Measurements from ENCODE around the gene PARL.

PARL gene

DNA sequence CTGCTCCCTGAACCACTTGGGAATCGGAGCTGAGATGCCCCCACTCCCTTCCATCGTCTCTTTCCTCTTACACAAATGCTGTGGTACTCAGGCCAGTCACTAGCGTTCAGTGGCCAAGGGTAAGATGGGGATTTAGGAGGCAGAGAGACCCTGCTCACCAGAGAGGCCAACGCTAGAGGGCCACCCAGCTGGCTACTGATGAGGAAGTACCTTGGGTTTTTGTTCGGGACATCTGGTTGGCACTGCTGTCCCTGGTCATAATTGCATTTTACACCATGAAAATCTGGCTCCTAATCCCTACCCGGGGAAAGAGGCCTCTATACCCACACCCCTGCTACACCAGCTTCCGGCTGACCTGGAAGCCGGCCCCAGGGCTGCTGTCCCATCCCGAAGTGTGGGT, 67.0 kb downstream of the PARL start:
- DNase-seq (ENCODE audit: low read depth), result no peak
- TF ChIP-seq, protein P1, sequence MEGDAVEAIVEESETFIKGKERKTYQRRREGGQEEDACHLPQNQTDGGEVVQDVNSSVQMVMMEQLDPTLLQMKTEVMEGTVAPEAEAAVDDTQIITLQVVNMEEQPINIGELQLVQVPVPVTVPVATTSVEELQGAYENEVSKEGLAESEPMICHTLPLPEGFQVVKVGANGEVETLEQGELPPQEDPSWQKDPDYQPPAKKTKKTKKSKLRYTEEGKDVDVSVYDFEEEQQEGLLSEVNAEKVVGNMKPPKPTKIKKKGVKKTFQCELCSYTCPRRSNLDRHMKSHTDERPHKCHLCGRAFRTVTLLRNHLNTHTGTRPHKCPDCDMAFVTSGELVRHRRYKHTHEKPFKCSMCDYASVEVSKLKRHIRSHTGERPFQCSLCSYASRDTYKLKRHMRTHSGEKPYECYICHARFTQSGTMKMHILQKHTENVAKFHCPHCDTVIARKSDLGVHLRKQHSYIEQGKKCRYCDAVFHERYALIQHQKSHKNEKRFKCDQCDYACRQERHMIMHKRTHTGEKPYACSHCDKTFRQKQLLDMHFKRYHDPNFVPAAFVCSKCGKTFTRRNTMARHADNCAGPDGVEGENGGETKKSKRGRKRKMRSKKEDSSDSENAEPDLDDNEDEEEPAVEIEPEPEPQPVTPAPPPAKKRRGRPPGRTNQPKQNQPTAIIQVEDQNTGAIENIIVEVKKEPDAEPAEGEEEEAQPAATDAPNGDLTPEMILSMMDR (IDR thresholded peaks at IDR 0.05; ENCODE audit: control insufficient read depth, extremely low read depth, insufficient read depth), result no peak
- no peak overlapping the region for H3K4me3 ChIP-seq (ENCODE audit: low read depth, low read length)

DNA sequence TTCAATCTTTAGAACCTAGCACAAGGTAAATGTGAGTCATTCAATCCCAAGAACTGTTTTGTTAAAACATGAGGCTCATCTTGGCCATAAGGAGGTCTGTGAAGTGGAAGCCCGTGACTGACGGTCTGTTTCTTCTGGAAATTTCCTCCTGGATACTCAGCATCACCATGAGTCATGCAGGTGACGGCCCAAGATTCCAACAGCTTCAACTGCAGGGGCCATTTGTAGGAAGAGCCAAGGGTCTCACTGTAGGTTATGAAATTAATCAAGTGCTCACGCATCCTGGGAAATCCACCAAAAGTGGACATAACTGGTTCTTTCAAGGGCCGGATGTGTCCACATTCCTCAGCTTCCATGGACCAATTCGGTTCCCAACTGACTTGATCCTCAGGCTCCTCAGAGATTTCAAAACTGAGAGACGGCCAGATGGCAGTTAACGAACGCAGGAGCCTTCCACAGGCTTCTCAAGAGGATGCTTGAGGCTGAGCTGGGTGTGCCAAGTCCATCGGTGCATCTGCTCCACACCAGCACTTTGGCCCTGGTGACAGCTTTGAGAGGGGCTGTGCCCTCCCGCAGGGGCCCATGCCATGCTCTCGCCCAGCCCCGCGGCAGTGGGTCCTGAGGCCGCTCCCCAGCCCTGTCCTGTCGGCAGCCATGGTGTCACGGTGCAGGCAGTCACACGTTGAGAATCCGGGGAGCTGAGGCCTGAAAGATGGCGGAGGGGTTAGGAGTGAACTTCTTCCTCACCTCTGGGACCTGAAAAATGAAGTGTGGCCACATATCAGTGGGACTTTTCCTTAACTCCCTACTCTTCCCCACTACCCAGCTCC, 67.8 kb downstream of the PARL start:
- TF ChIP-seq, protein P1 (IDR thresholded peaks at IDR 0.05; ENCODE audit: control insufficient read depth, extremely low read depth, insufficient read depth), result no peak
- no peak overlapping the region for H3K4me3 ChIP-seq (ENCODE audit: low read depth, low read length)
- no peak for DNase-seq (ENCODE audit: low read depth)

DNA sequence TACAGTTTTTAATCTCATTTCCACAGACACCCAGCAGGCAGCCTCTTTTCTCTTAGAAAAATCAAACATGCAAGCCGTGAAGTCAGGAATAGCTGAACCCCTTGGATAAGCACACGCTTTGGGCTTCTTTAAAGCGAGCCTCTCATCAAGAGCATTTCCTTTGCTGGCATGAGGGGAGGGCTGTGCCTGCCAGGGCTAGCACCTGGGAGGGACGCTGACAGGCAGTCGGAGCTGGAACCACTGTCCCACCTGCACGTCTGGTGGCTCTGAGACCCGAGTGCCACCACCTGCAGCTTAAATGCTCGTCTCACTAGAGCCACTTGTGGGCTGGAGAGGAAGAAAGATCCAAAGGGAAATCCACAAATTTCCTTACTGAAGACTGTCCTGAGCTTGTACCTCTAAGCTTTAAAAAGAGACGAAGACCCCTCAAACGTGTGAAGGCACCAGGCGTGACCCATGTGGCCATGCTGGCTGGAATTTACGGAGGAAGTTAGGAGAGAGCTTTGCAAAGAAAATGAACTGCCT, 68.7 kb downstream of the PARL start:
- DNase-seq (ENCODE audit: low read depth), result no peak
- H3K4me3 ChIP-seq (ENCODE audit: low read depth, low read length), result no peak overlapping the region
- TF ChIP-seq, protein P1 (IDR thresholded peaks at IDR 0.05; ENCODE audit: control insufficient read depth, extremely low read depth, insufficient read depth), result no peak

DNA sequence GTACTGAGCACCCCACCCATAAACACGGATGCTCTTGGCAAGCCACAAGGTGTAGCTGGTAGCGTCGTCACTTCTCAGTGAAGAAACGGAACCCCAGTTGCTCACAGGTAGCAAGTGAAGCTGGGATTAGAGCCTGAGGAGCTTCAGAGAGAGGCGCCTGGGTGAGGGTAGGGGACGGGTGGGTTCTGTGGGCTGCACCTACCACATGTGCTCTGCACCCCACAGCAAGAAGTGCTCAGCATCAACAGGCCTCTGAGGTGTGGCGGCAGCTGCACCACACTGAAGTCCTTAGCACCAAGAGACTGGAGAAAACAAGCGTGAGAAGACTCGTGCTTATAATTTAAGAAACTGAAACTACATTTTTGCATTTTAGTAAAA, 69.1 kb downstream of the PARL start:
- DNase-seq (ENCODE audit: low read depth), result no peak
- H3K4me3 ChIP-seq (ENCODE audit: low read depth, low read length), result no peak overlapping the region
- TF ChIP-seq, protein P1 (IDR thresholded peaks at IDR 0.05; ENCODE audit: control insufficient read depth, extremely low read depth, insufficient read depth), result no peak

DNA sequence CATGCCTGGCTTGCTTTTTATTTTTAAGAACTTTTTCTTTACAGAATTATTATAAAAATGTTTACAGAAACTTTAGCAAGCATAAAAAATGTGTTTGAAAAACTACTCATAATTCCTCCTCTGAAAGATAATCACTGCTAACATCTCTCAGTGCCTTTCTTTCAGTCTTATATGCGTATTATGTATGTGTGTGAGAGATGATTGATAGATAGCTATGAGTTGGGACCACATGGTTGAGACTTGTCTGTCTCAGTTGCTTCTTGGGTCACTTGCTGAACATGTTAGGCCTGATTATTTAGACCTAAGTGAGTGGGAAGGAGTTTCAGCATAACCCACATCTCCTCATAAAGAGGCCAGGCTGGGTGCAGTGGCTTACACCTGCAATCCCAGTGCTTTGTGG, 70.4 kb downstream of the PARL start:
- no peak for DNase-seq (ENCODE audit: low read depth)
- TF ChIP-seq, protein P1 (IDR thresholded peaks at IDR 0.05; ENCODE audit: control insufficient read depth, extremely low read depth, insufficient read depth), result no peak
- no peak overlapping the region for H3K4me3 ChIP-seq (ENCODE audit: low read depth, low read length)

DNA sequence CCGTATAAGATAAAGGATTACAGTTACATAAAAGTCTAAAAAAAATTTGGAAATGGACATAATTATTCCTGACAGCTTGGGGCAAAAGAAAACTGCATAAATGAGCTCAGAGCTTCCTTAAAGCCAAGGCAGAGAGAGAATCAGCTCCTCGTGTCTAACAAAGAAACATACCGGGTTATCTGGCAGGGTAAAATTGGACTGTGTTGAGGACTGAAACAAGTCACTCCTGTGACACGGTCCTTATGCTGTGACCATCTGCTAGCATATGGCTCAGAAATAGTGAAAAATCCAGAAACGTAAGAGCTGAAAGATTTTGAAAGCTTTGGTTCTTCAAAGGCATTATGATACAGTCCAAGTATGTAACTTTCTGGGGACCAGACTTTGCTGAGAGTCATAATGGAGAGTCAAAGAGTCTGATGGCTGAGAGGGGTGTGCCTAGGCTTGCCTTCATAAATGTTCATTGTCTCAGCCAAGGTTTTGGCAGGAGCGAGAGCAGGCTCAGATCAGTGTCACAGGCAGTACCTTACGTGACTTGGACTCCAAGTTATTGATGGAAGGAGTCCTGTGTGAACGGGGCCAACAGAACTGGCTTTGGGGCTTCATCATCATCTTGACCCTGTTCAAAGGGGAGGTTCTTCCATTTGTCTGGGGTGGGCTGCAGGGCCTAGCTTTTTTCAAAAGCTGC, 71.8 kb downstream of the PARL start:
- TF ChIP-seq, protein P1 (IDR thresholded peaks at IDR 0.05; ENCODE audit: control insufficient read depth, extremely low read depth, insufficient read depth), result no peak
- no peak overlapping the region for H3K4me3 ChIP-seq (ENCODE audit: low read depth, low read length)
- DNase-seq (ENCODE audit: low read depth), result no peak
